SU-DHL-6 (cell line): ENCODE measurements around the gene TEKT3.

Experiments
- EZH2phosphoT487 ChIP-seq: fragments of 200-600 bp; sonication (generic), shearing (Covaris generic); conservative IDR thresholded peaks from 2 replicates; pipeline ENCODE4 v1.6.1; 2018; ENCODE audit warnings: mild to moderate bottlenecking, antibody characterized with exemption, low read length, moderate library complexity, mixed read lengths
- TF ChIP-seq, protein P1 (sequence below): fragments of 200-600 bp; sonication (generic); IDR thresholded peaks from one replicate; pipeline ENCODE4 v1.5.1; 2017; ENCODE audit warnings: antibody characterized with exemption, mild to moderate bottlenecking, low read length, moderate library complexity; ENCODE audit not compliant: insufficient read depth, poor library complexity, severe bottlenecking

DNA sequence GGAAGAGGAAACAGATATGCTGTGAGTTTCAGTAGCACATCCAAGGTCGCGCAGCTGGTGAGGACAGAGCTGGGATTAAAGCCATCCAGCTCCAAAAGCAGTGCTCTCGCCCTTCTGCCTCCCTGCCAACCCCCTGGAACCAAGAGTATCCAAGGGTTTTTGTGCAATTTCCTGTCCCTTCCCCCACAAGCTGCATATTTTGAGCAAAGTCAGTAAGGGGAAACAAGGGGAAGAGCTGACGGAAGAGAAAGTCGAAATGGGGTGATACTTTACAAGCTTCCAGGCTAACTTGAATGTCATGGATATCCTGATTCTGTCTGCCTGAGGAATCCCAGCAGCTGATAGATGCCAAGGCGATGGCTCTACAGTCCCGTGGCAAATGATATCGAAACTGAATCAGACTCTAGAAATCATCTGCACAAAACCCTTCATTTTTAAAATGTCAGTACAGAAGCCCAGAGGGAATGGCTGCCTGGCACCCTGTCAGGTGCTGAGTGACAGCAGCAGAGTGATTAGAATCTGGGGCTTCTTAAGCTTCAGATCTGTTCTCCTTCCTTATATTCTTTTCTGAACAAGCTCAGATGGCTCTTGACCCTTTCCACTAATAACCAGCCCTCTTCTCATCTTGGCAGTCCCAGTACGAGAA, 42.9 kb upstream of the TEKT3 start:
- TF ChIP-seq, protein P1, sequence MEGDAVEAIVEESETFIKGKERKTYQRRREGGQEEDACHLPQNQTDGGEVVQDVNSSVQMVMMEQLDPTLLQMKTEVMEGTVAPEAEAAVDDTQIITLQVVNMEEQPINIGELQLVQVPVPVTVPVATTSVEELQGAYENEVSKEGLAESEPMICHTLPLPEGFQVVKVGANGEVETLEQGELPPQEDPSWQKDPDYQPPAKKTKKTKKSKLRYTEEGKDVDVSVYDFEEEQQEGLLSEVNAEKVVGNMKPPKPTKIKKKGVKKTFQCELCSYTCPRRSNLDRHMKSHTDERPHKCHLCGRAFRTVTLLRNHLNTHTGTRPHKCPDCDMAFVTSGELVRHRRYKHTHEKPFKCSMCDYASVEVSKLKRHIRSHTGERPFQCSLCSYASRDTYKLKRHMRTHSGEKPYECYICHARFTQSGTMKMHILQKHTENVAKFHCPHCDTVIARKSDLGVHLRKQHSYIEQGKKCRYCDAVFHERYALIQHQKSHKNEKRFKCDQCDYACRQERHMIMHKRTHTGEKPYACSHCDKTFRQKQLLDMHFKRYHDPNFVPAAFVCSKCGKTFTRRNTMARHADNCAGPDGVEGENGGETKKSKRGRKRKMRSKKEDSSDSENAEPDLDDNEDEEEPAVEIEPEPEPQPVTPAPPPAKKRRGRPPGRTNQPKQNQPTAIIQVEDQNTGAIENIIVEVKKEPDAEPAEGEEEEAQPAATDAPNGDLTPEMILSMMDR: no peak
- no peak for TF ChIP-seq EZH2phosphoT487
